BLaER1 (cell line): ENCODE measurements around the gene ZFYVE16.

ENCODE experiments used
- H3K27ac ChIP-seq: shearing (Covaris generic); formaldehyde crosslinking; 2 replicates; pipeline ENCODE4 v1.8.1; 2022
- H3K27me3 ChIP-seq: shearing (Covaris generic); formaldehyde crosslinking; 2 replicates; pipeline ENCODE4 v1.8.1; 2022
- H3K36me3 ChIP-seq: shearing (Covaris generic); formaldehyde crosslinking; 2 replicates; pipeline ENCODE4 v1.8.1; 2022
- H3K4me1 ChIP-seq: shearing (Covaris generic); formaldehyde crosslinking; 2 replicates; pipeline ENCODE4 v1.8.1; 2022
- H3K4me2 ChIP-seq: shearing (Covaris generic); formaldehyde crosslinking; 2 replicates; pipeline ENCODE4 v1.8.1; 2022
- H3K4me3 ChIP-seq: shearing (Covaris generic); formaldehyde crosslinking; 2 replicates; pipeline ENCODE4 v1.8.1; 2022
- H3K9ac ChIP-seq: shearing (Covaris generic); formaldehyde crosslinking; 2 replicates; pipeline ENCODE4 v1.8.1; 2022
- H3K9me3 ChIP-seq: shearing (Covaris generic); formaldehyde crosslinking; 2 replicates; pipeline ENCODE4 v1.8.1; 2022
- H4K20me1 ChIP-seq: shearing (Covaris generic); formaldehyde crosslinking; 2 replicates; pipeline ENCODE4 v1.8.1; 2022
- Cebpa-rat ChIP-seq: shearing (Covaris generic); IDR thresholded peaks from 2 replicates; pipeline ENCODE4 v1.8.1; 2022

ZFYVE16 gene

DNA sequence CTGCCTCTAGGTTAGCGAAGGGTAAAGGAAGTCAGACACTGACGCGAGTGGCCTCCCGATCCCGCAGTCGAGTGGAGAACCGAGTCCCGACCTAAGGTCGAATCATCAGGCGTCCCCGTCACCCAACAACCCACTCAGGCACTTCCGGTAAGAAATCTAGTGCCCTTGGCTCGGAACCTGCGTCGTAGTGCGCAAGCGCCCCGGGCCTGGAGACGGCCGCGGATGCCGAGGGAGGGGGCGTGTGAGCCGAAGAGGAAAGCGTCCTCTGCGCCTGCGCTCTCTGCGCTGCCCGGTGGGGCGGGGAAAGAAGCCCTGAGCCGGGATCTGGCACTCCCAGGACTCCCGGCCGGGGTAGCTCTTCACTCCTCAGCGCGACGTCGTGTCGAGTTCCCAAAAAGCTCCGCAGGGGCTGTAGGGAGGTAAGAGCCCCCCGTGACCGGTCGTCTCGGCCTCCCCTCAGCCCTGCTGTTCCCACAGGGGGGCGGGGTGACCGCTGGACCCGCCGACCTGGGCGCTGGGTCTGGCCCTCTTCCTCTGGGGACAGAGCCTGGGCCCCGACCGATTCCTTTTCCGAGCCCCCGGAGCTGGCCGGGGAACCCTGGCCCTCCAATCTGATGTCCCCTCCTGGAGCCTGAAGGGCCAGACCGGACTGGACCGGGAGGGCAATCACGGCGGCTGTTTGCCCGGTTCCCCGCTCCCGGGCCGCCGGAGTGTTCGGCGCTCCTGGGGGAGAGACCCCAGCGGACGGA is at the start of gene ZFYVE16:
Gene ZFYVE16, plus strand, starts transcription at position 330 of the 749 bp plus-strand sequence. CDS start 26,084 bp downstream, outside the sequence.
- no peak for TF ChIP-seq Cebpa-rat
- Histone ChIP-seq H3K4me2 (peak within 1 kb of the TSS; percentile 83), H3K9me3 (no peaks in the 10 kb centered on the region), H3K36me3 (peaks cover 14% of the 10 kb centered on the region), H4K20me1 (peaks cover 12% of the 10 kb centered on the region; the same call in 1 of the 2 replicates), H3K27me3 (no peaks in the 10 kb centered on the region), H3K9ac (peak within 1 kb of the TSS; percentile 94), H3K4me3 (peak within 1 kb of the TSS; percentile 96), H3K4me1 (peaks cover 25% of the 10 kb centered on the region), H3K27ac (peak within 1 kb of the TSS; percentile 93)

DNA sequence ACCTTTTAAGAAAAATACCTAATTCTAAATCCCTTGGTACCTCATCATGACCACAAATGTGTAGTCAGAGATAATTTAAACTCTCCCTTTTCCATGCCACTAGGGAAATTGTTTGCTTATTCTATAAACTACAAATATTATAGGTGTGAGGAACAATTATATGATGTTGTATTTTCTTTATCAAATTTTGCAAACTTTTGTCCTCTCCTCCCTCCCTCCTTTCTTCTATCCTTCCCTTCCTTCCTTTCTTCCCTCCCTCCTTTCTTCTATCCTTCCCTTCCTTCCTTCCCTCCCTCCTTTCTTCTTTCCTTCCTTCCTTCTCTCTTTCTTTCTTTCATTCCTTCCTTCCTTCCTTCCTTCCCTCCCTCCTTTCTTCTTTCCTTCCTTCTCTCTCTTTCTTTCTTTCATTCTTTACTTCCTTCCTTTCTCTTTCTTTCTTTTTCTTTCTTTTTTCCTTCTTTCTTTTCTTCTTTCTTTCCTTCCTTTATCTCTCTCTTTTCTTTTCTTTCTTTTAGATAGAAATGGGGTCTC is 46.9 kb upstream of the ZFYVE16 start:
- TF ChIP-seq Cebpa-rat, result no peak
- Histone ChIP-seq H4K20me1 (no peaks in the 10 kb centered on the region), H3K27me3 (no peaks in the 10 kb centered on the region)

DNA sequence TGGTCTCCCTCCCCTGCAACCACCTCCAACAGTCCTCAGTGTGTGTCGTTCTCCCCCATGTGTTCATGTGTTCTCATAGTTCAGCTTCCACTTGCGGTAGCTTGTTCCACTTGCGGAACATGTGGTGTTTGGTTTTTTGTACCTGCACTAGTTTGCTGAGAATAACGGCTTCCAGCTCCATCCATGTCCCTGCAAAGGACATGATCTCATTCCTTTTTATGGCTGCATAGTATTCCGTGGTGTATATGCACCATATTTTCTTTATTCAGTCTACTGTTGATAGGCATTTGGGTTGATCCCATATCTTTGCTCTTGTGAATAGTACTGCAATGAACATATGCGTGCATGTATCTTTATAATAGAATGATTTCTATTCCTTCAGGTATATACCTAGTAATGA is 43.0 kb upstream of the ZFYVE16 start:
- Histone ChIP-seq H3K4me2 (no peak overlapping the region), H3K27me3 (no peaks in the 10 kb centered on the region), H3K9ac (no peak overlapping the region), H4K20me1 (no peaks in the 10 kb centered on the region), H3K4me1 (no peaks in the 10 kb centered on the region), H3K27ac (no peak overlapping the region), H3K36me3 (no peaks in the 10 kb centered on the region), H3K9me3 (no peaks in the 10 kb centered on the region), H3K4me3 (no peak overlapping the region)
- no peak for TF ChIP-seq Cebpa-rat

More for the DNA sequence above, 46.9 kb upstream of the ZFYVE16 start:
- no peak overlapping the region for H3K4me2 ChIP-seq
- no peak overlapping the region for H3K9ac ChIP-seq
- no peaks in the 10 kb centered on the region for H3K9me3 ChIP-seq
- H3K4me3 ChIP-seq, result no peak overlapping the region
- no peak overlapping the region for H3K27ac ChIP-seq
- H3K36me3 ChIP-seq, result no peaks in the 10 kb centered on the region
- no peaks in the 10 kb centered on the region for H3K4me1 ChIP-seq

DNA sequence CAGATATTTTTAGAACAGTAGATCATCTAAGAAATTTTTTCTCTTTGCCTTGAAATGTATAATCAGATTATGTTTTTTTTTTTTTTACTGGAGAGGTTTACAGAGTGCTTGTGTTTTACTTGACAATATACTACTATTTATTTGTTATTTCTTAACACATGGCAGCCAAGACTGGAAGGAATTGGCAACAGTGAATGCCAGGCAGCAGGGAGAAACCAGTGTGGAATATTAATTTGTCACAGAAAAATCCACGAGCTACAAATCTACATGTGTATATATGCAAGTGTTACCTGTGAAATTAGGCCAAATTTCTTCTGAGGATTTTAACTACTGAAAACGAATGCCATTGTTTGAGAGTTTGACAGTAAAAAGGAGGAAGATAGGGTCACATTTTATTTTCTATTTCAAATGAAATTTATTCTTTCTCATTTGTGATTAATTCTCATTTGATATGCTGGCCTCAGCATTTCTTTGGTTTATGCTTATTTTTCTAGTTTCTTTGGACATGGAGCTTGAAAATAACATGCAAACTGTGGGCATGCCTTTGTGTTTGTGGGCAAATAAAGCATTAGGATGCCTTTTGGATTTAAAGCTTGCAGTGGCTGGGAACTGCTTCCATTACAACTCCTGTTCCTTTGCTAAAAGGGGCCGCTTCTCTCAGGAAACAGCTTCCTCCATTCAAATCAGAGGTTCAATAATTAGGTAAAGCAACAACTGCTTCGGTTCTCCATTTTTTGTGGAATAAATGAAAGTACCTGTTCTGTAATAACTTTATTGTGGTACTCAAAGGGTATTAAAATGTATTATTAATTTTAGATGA is 39.0 kb upstream of the ZFYVE16 start:
- Histone ChIP-seq H3K4me1 (no peaks in the 10 kb centered on the region), H3K4me2 (no peak overlapping the region), H4K20me1 (no peaks in the 10 kb centered on the region), H3K36me3 (no peaks in the 10 kb centered on the region), H3K9ac (no peak overlapping the region), H3K27me3 (no peaks in the 10 kb centered on the region), H3K9me3 (peaks cover 9% of the 10 kb centered on the region), H3K27ac (no peak overlapping the region), H3K4me3 (no peak overlapping the region)
- no peak for TF ChIP-seq Cebpa-rat

DNA sequence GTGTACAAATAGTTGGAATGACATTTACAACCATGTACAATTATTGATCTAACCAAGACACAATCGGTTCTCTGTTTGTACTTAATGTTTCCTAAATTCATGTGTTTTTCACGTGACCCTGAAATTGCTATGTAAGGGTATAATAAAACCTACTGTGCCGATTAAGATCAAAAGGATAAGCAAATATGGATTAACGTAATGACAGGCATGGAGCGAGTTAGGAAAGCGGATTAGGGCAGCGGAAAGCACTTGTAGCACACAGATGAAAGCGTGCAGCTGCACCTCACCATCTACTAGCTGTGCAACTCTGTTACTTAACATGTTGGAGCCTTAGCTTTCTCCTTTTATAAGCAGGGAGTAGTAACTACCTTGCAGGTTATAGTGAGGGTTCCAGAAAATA is 38.3 kb upstream of the ZFYVE16 start:
- no peak overlapping the region for H3K9ac ChIP-seq
- H3K36me3 ChIP-seq, result no peaks in the 10 kb centered on the region
- H3K9me3 ChIP-seq, result peaks cover 9% of the 10 kb centered on the region
- no peak overlapping the region for H3K4me2 ChIP-seq
- no peaks in the 10 kb centered on the region for H3K27me3 ChIP-seq
- H3K4me3 ChIP-seq, result no peak overlapping the region
- no peak for TF ChIP-seq Cebpa-rat
- no peak overlapping the region for H3K27ac ChIP-seq
- H4K20me1 ChIP-seq, result no peaks in the 10 kb centered on the region
- H3K4me1 ChIP-seq, result no peaks in the 10 kb centered on the region

DNA sequence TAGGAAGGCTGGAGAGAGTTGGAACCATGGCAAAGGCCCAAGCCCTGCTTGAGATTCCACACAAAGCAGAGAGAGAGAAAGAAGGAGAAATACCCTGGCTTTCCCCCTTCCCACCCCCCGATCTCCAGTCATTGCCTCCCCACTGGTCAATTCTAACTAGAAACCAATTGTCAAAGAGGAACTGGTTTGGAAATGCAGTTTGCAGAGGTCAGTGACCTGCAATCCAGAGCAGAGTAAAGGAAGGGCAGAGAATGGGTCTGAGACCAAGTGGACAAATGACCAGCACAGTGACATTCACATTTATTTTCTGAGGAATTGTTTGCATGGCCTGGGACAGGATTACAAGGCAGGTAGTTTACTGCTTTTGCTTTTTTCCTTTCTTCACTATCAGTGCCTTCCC is 37.5 kb upstream of the ZFYVE16 start:
- H3K9me3 ChIP-seq, result peaks cover 9% of the 10 kb centered on the region
- no peaks in the 10 kb centered on the region for H3K4me1 ChIP-seq
- no peak overlapping the region for H3K27ac ChIP-seq
- no peak overlapping the region for H3K4me2 ChIP-seq
- H3K9ac ChIP-seq, result no peak overlapping the region
- no peaks in the 10 kb centered on the region for H3K27me3 ChIP-seq
- TF ChIP-seq Cebpa-rat, result no peak
- no peaks in the 10 kb centered on the region for H4K20me1 ChIP-seq
- no peak overlapping the region for H3K4me3 ChIP-seq
- no peaks in the 10 kb centered on the region for H3K36me3 ChIP-seq

DNA sequence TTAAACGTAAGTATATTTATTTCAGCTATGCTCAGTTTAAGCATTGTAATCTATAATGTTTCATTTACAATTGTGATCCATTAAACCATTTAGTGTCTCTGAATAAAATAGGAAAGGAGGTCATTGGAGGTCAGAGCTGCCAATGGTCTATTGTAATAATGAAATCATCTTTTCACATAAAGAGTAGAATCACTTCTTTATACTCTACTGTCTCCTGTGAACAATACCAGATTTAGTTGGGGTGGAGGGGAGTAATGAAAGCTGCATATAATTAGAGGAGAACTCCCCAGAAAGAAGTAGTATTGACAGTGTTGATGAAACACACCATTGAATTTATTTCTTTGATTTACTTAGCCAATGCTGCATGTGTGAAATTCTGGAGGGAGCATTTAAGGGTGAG is 35.1 kb upstream of the ZFYVE16 start:
- peaks cover 9% of the 10 kb centered on the region for H3K9me3 ChIP-seq
- H3K27ac ChIP-seq, result no peak overlapping the region
- TF ChIP-seq Cebpa-rat, result no peak
- no peak overlapping the region for H3K4me2 ChIP-seq
- H3K4me1 ChIP-seq, result no peaks in the 10 kb centered on the region
- H3K36me3 ChIP-seq, result no peaks in the 10 kb centered on the region
- no peaks in the 10 kb centered on the region for H3K27me3 ChIP-seq
- H3K9ac ChIP-seq, result no peak overlapping the region
- no peaks in the 10 kb centered on the region for H4K20me1 ChIP-seq
- H3K4me3 ChIP-seq, result no peak overlapping the region

DNA sequence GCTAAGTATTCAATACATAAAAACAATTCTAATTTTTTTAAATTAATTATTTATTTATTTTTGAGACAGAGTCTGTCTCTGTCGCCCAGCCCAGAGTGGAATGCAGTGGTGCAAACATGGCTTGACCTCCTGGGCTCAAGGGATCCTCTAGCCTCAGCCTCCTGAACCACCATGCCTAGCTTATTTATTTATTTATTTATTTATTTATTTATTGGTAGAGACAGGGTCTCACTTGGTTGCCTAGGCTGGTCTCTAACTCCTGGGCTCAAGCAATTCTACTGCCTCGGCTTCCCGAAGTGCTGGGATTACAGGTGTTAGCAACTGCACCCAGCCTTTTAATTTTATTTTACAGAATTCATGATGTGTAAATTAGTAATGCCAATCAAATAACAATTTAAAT is 33.7 kb upstream of the ZFYVE16 start:
- H3K36me3 ChIP-seq, result no peaks in the 10 kb centered on the region
- H3K27me3 ChIP-seq, result no peaks in the 10 kb centered on the region
- no peaks in the 10 kb centered on the region for H3K4me1 ChIP-seq
- no peak overlapping the region for H3K27ac ChIP-seq
- no peaks in the 10 kb centered on the region for H4K20me1 ChIP-seq
- no peak for TF ChIP-seq Cebpa-rat
- H3K4me2 ChIP-seq, result no peak overlapping the region
- peaks cover 9% of the 10 kb centered on the region for H3K9me3 ChIP-seq
- no peak overlapping the region for H3K9ac ChIP-seq
- no peak overlapping the region for H3K4me3 ChIP-seq

DNA sequence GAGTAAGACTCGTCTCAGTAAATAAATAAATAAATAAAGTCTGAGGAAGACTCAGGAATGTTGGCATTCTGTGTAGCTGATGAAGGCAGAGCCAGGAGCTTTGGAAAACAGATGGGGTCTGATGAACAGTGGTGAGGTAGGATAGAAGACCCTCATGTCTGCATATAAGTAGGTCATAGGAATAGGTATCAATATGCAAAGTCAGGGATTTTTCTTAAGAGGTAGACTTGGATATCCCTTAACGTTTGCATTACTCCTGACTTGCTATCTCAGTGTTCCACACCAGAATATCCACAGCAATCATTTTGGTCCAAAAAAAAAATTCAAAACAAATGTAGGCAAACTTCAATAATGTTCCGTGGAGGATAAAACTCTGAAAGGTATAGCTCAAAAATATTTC is 31.3 kb upstream of the ZFYVE16 start:
- no peak for TF ChIP-seq Cebpa-rat
- Histone ChIP-seq H3K27me3 (no peaks in the 10 kb centered on the region), H3K4me2 (no peak overlapping the region), H3K9me3 (peaks cover 7% of the 10 kb centered on the region), H3K36me3 (no peaks in the 10 kb centered on the region), H3K4me3 (no peak overlapping the region), H4K20me1 (no peaks in the 10 kb centered on the region), H3K9ac (no peak overlapping the region), H3K4me1 (no peaks in the 10 kb centered on the region), H3K27ac (no peak overlapping the region)

DNA sequence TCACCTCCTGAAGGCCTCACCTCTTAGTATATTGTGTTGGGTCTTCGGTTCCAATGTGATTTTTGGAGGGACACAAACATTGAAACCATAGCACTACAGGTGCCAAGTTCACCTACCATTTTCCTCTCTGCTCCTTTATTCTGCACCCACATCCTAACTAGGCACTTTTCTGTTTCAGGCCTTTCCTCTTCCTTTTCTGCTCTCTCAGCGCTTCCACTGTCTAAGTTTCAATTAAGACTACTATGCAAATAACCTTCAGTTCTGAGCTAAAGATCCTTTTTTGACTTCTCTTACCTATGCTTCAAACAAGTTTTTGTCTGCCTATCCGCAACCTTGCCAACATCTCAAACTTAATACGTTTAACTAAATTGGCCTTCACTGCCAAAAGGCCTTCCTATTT is 25.4 kb upstream of the ZFYVE16 start:
- H3K4me1 ChIP-seq, result no peaks in the 10 kb centered on the region
- no peaks in the 10 kb centered on the region for H4K20me1 ChIP-seq
- H3K27me3 ChIP-seq, result no peaks in the 10 kb centered on the region
- H3K4me3 ChIP-seq, result no peak overlapping the region
- H3K36me3 ChIP-seq, result no peaks in the 10 kb centered on the region
- H3K27ac ChIP-seq, result no peak overlapping the region
- TF ChIP-seq Cebpa-rat, result no peak
- no peaks in the 10 kb centered on the region for H3K9me3 ChIP-seq
- H3K9ac ChIP-seq, result no peak overlapping the region
- no peak overlapping the region for H3K4me2 ChIP-seq
